H9 (cell line): ENCODE data around the gene CISD1. TPM values are rescaled to one million over a fixed set of nuclear protein-coding genes. Genes with fewer than 3 reads are reported as not detected.

ENCODE experiments used
- DNase-seq: peaks from one replicate; pipeline ENCODE4 v3.0.0-alpha.2; 2017
- H2AFZ ChIP-seq: one replicate; pipeline ENCODE4 v1.6.1; 2013; ENCODE audit warnings: mild to moderate bottlenecking, low read length, control low read depth, moderate library complexity
- H2AK5ac ChIP-seq: 2 replicates; pipeline ENCODE4 v1.6.1; 2013; ENCODE audit warnings: low read length, control low read depth, mixed read lengths; ENCODE audit not compliant: insufficient read length
- H2BK120ac ChIP-seq: one replicate; pipeline ENCODE4 v1.6.1; 2013; ENCODE audit warnings: low read depth, mild to moderate bottlenecking, low read length, control low read depth, inconsistent platforms; ENCODE audit not compliant: poor library complexity, severe bottlenecking
- H2BK12ac ChIP-seq: 2 replicates; pipeline ENCODE4 v1.6.1; 2013; ENCODE audit warnings: low read length, control low read depth, mixed read lengths, low read depth; ENCODE audit not compliant: insufficient read length
- H2BK15ac ChIP-seq: 2 replicates; pipeline ENCODE4 v1.6.1; 2013; ENCODE audit warnings: low read depth, low read length, control low read depth
- H2BK20ac ChIP-seq: one replicate; pipeline ENCODE4 v1.6.1; 2013; ENCODE audit warnings: low read depth, mild to moderate bottlenecking, low read length, control low read depth, inconsistent platforms; ENCODE audit not compliant: poor library complexity, severe bottlenecking
- H2BK5ac ChIP-seq: 2 replicates; pipeline ENCODE4 v1.6.1; 2013; ENCODE audit warnings: low read length, control low read depth, mixed read lengths; ENCODE audit not compliant: insufficient read length
- H3K14ac ChIP-seq: 2 replicates; pipeline ENCODE4 v1.6.1; 2013; ENCODE audit warnings: low read length, control low read depth; ENCODE audit not compliant: insufficient read depth
- H3K18ac ChIP-seq: 2 replicates; pipeline ENCODE4 v1.6.1; 2013; ENCODE audit warnings: low read depth, mild to moderate bottlenecking, mixed read lengths, low read length, control low read depth; ENCODE audit not compliant: insufficient read length
- H3K23ac ChIP-seq: 2 replicates; pipeline ENCODE4 v1.6.1; 2013; ENCODE audit warnings: low read length, control low read depth, mixed read lengths, low read depth; ENCODE audit not compliant: insufficient read length
- H3K23me2 ChIP-seq: 2 replicates; pipeline ENCODE4 v1.6.1; 2013; ENCODE audit warnings: low read depth, mild to moderate bottlenecking, mixed read lengths, low read length, control low read depth; ENCODE audit not compliant: insufficient read length, poor library complexity, severe bottlenecking
- H3K27ac ChIP-seq: 2 replicates; pipeline ENCODE4 v1.5.1; 2013; ENCODE audit warnings: low read length, control low read depth, mixed read lengths, low read depth; ENCODE audit not compliant: insufficient read length
- H3K27me3 ChIP-seq: 2 replicates; pipeline ENCODE4 v1.6.1; 2013; ENCODE audit warnings: low read length, control low read depth, inconsistent platforms; ENCODE audit not compliant: insufficient read depth
- H3K4ac ChIP-seq: 2 replicates; pipeline ENCODE4 v1.6.1; 2013; ENCODE audit warnings: low read depth, mild to moderate bottlenecking, control low read depth, inconsistent platforms, low read length, moderate library complexity
- H3K4me1 ChIP-seq: 2 replicates; pipeline ENCODE4 v1.6.1; 2013; ENCODE audit warnings: low read length, control low read depth, inconsistent platforms; ENCODE audit not compliant: insufficient read depth
- H3K4me2 ChIP-seq: 2 replicates; pipeline ENCODE4 v1.6.1; 2013; ENCODE audit warnings: low read length, control low read depth, mixed read lengths; ENCODE audit not compliant: insufficient read length, insufficient read depth
- H3K56ac ChIP-seq: 2 replicates; pipeline ENCODE4 v1.6.1; 2013; ENCODE audit warnings: low read depth, mild to moderate bottlenecking, mixed read lengths, low read length, control low read depth; ENCODE audit not compliant: insufficient read length
- H3K79me1 ChIP-seq: 2 replicates; pipeline ENCODE4 v1.6.1; 2013; ENCODE audit warnings: low read depth, mild to moderate bottlenecking, moderate library complexity, low read length, control low read depth, inconsistent platforms; ENCODE audit not compliant: insufficient read depth, poor library complexity, severe bottlenecking
- H3K79me2 ChIP-seq: 2 replicates; pipeline ENCODE4 v1.6.1; 2013; ENCODE audit warnings: low read length, control low read depth, inconsistent platforms; ENCODE audit not compliant: insufficient read depth
- H3K9ac ChIP-seq: 2 replicates; pipeline ENCODE4 v1.6.1; 2013; ENCODE audit warnings: low read length, control low read depth, mixed read lengths; ENCODE audit not compliant: insufficient read length; ENCODE audit errors: extremely low read depth
- H3K9me3 ChIP-seq: one replicate; pipeline ENCODE4 v1.6.1; 2013; ENCODE audit warnings: low read depth, low read length, inconsistent platforms; ENCODE audit not compliant: control insufficient read depth
- H3T11ph ChIP-seq: one replicate; pipeline ENCODE4 v1.6.1; 2013; ENCODE audit warnings: mild to moderate bottlenecking, low read length, control low read depth, inconsistent platforms
- H4K20me1 ChIP-seq: one replicate; pipeline ENCODE4 v1.6.1; 2013; ENCODE audit not compliant: control insufficient read depth, insufficient read length, insufficient read depth
- H4K5ac ChIP-seq: 2 replicates; pipeline ENCODE4 v1.6.1; 2013; ENCODE audit warnings: low read depth, mild to moderate bottlenecking, mixed read lengths, low read length, control low read depth; ENCODE audit not compliant: insufficient read length
- H4K8ac ChIP-seq: replicated peaks from 2 replicates; pipeline ENCODE4 v1.6.1; 2013; ENCODE audit warnings: low read length, control low read depth, mixed read lengths, low read depth; ENCODE audit not compliant: insufficient read length
- H4K91ac ChIP-seq: 2 replicates; pipeline ENCODE4 v1.6.1; 2013; ENCODE audit warnings: low read depth, mild to moderate bottlenecking, moderate library complexity, mixed read lengths, low read length, control low read depth; ENCODE audit not compliant: insufficient read length
- H3K27ac Mint-ChIP-seq, 3 experiments: 2 replicates in 2 of 3; 3 replicates in 1 of 3; pipeline ENCODE4 v1.8.0; 2020 to 2021; ENCODE audit warnings: mixed read lengths in 3 of 3, mild to moderate bottlenecking in 1 of 3, moderate library complexity in 1 of 3
- H3K27me3 Mint-ChIP-seq: 2 replicates; pipeline ENCODE4 v1.8.0; 2021; ENCODE audit warnings: low read depth, mild to moderate bottlenecking, moderate library complexity, mixed read lengths
- H3K36me3 Mint-ChIP-seq, 3 experiments: 2 replicates in 2 of 3; 3 replicates in 1 of 3; pipeline ENCODE4 v1.8.0; 2020 to 2021; ENCODE audit warnings: low read depth in 3 of 3, mixed read lengths in 3 of 3; ENCODE audit not compliant: insufficient read depth in 1 of 3
- H3K4me1 Mint-ChIP-seq, 2 experiments: 2 replicates each; pipeline ENCODE4 v1.8.0; 2020; ENCODE audit warnings: mixed read lengths in 2 of 2
- H3K4me3 Mint-ChIP-seq, 2 experiments: 2 replicates in 1 of 2; 3 replicates in 1 of 2; pipeline ENCODE4 v1.8.0; 2020 to 2021; ENCODE audit warnings: mild to moderate bottlenecking in 2 of 2, mixed read lengths in 2 of 2, moderate library complexity in 1 of 2
- H3K9me3 Mint-ChIP-seq, 2 experiments: 2 replicates in 1 of 2; 3 replicates in 1 of 2; pipeline ENCODE4 v1.8.0; 2020; ENCODE audit warnings: mild to moderate bottlenecking in 2 of 2, mixed read lengths in 2 of 2, moderate library complexity in 1 of 2
- WGBS: extraction: QIAGEN DNeasy Blood & Tissue Kit; methylation state at CpG from one replicate; pipeline ENCODE4 v1.1.7; 2013; ENCODE audit warnings: missing lambda C conversion rate, low lambda C conversion rate, mixed read lengths; ENCODE audit not compliant: insufficient read length; ENCODE audit errors: extremely low coverage; 5-methylcytosine and 5-hydroxymethylcytosine counted together
- total RNA-seq: library from RNA; stranded (reverse); gene quantifications from 2 replicates; pipeline ENCODE4 v1.2.1, GENCODE V29; 2021
- TF ChIP-seq, protein P1 (sequence below): fragments of 200-600 bp; sonication (generic); conservative IDR thresholded peaks from 3 replicates; pipeline ENCODE4 v1.8.0; 2021; ENCODE audit warnings: antibody characterized with exemption, mild to moderate bottlenecking

Gene CISD1
- total RNA-seq, 1 experiment from 2014 or later = 42.0 TPM

DNA sequence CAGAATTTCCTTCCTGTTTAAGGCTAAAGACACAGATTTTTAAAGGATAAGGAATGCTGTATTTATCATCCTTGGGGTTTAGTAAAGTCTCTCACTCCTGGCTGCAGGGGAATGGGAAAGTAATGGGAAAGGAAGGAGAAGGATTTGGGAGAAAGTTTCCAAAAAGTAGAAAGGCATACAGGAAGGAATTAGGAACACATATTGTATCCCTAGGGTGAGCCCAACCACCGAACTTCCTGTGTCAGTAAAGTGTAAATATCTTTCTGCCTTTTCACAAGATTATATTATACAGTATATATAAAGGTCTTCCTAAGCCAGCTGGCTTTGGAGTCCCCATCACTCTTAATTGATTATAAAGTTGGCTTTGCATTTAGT, 53.9 kb downstream of the CISD1 start:
- WGBS = no CpG with 5 or more reads among the region's 1 CpG
- no peaks in the 10 kb centered on the region; a peak in 1 of 5 replicates for H3K9me3 Mint-ChIP-seq
- no peaks in the 10 kb centered on the region for H3K27me3 Mint-ChIP-seq
- no peak overlapping the region for H3K4me3 Mint-ChIP-seq
- no peaks in the 10 kb centered on the region for H3K36me3 Mint-ChIP-seq
- no peak overlapping the region for H3K23ac ChIP-seq
- no peak overlapping the region for H3T11ph ChIP-seq
- H3K4me1 ChIP-seq = no peaks in the 10 kb centered on the region
- no peak overlapping the region for H4K8ac ChIP-seq
- H3K9me3 ChIP-seq = no peaks in the 10 kb centered on the region
- no peak overlapping the region for H4K5ac ChIP-seq
- H2BK20ac ChIP-seq = no peak overlapping the region
- H3K4ac ChIP-seq = no peak overlapping the region
- H3K79me1 ChIP-seq = no peaks in the 10 kb centered on the region
- no peak overlapping the region for H3K14ac ChIP-seq
- no peaks in the 10 kb centered on the region for H4K20me1 ChIP-seq
- TF ChIP-seq, protein P1, sequence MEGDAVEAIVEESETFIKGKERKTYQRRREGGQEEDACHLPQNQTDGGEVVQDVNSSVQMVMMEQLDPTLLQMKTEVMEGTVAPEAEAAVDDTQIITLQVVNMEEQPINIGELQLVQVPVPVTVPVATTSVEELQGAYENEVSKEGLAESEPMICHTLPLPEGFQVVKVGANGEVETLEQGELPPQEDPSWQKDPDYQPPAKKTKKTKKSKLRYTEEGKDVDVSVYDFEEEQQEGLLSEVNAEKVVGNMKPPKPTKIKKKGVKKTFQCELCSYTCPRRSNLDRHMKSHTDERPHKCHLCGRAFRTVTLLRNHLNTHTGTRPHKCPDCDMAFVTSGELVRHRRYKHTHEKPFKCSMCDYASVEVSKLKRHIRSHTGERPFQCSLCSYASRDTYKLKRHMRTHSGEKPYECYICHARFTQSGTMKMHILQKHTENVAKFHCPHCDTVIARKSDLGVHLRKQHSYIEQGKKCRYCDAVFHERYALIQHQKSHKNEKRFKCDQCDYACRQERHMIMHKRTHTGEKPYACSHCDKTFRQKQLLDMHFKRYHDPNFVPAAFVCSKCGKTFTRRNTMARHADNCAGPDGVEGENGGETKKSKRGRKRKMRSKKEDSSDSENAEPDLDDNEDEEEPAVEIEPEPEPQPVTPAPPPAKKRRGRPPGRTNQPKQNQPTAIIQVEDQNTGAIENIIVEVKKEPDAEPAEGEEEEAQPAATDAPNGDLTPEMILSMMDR = no peak
- no peak overlapping the region for H4K91ac ChIP-seq
- no peak overlapping the region for H2BK5ac ChIP-seq
- H3K18ac ChIP-seq = no peak overlapping the region
- no peak overlapping the region for H2BK12ac ChIP-seq
- H2BK120ac ChIP-seq = no peak overlapping the region
- no peak overlapping the region for H2AFZ ChIP-seq
- H3K27me3 ChIP-seq = no peaks in the 10 kb centered on the region
- no peak overlapping the region for H2AK5ac ChIP-seq
- no peak overlapping the region for H3K4me2 ChIP-seq
- no peak for DNase-seq
- H2BK15ac ChIP-seq = no peak overlapping the region
- no peak overlapping the region for H3K27ac Mint-ChIP-seq
- H3K9ac ChIP-seq = no peak overlapping the region
- no peaks in the 10 kb centered on the region for H3K4me1 Mint-ChIP-seq
- no peak overlapping the region for H3K27ac ChIP-seq
- no peaks in the 10 kb centered on the region for H3K23me2 ChIP-seq
- H3K79me2 ChIP-seq = no peaks in the 10 kb centered on the region
- no peak overlapping the region for H3K56ac ChIP-seq
